ENCODE results near the gene CCDC97. TPM values are rescaled to one million over a fixed set of nuclear protein-coding genes. Genes with fewer than 3 reads are reported as not detected.

The CCDC97 gene
- total and polyA plus RNA-seq, 2 of the 8 experiments (the other 6 are each of a cell fraction or from before 2014, with no cell fraction given): 19.8 to 27.1 TPM

DNA sequence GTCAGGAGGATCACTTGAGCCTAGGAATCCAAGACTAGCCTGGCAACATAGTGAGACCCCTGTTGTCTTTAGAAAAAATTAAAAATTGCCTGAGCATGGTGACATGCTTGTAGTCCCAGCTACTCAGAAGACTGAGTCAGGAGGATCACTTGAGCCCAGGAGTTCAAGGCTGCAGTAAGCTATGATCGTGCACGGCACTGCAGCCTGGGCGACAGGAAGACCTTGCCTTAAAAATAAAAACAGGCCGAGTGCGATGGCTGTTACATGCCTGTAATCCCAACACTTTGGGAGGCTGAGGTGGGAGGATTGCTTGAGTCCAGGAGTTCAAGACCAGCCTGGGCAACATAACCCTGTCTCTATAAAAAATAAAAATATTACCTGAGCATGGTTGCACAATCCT, 40.4 kb upstream of the CCDC97 start:
- WGBS, 2 experiments (ENCODE audit: extremely low coverage in 1 of 2, insufficient coverage in 1 of 2, insufficient read length in 1 of 2, insufficient replicate concordance in 2 of 2, low coverage in 1 of 2, low lambda C conversion rate in 2 of 2, missing lambda C conversion rate in 1 of 2): 90% methylated on average over 5 of the region's 5 CpGs; no CpG with 5 or more reads in 1 of the 2 experiments
- H3K4me2 ChIP-seq (ENCODE audit: insufficient read depth in 1 of 2, low read depth in 2 of 2, low read length in 2 of 2): no peak overlapping the region
- no peak overlapping the region for H3K14ac ChIP-seq (ENCODE audit: insufficient read length)
- H3K9me3 ChIP-seq (ENCODE audit: insufficient read depth in 2 of 2, low read depth in 1 of 2, low read length in 1 of 2): no peaks in the 10 kb centered on the region
- H3K27ac ChIP-seq (ENCODE audit: low read depth, low read length): no peak overlapping the region
- no peak overlapping the region for H3K4ac ChIP-seq (replicated peaks; ENCODE audit: insufficient read length, low read depth, low read length)
- H3K23me2 ChIP-seq (ENCODE audit: low read depth, low read length): peaks cover 5% of the 10 kb centered on the region
- H3K79me1 ChIP-seq (ENCODE audit: low read depth, low read length): peaks cover 18% of the 10 kb centered on the region
- H3K79me2 ChIP-seq (ENCODE audit: control insufficient read depth in 1 of 2, insufficient read depth in 2 of 2, low read length in 2 of 2): peaks cover 39 to 50% of the 10 kb centered on the region in 2 experiments
- ChIA-PET POLR2A (ENCODE audit: partially characterized antibody) (interaction anchor here (0.6 to 38.6 kb wide), 7 partner anchors 10 to 1227 kb away, joined by 3 to 579 read pairs (median 3); partner anchors contain the start of gene CCDC97), CTCF (ENCODE audit: partially characterized antibody) (interaction anchor here (0.6 to 1.3 kb wide), 4 partner anchors 11 to 65 kb away, joined by 3 to 6 read pairs (median 4); no protein-coding TSS in a partner anchor)
- no peak overlapping the region for H4K8ac ChIP-seq (ENCODE audit: extremely low read depth, insufficient read depth, low read length)
- H3K27me3 ChIP-seq (replicated peaks in 1 of 4; ENCODE audit: control insufficient read depth in 3 of 4, extremely low read depth in 1 of 4, insufficient read depth in 3 of 4, low read length in 3 of 4): no peaks in the 10 kb centered on the region
- H3K56ac ChIP-seq (replicated peaks; ENCODE audit: insufficient read length, low read depth, low read length): no peak overlapping the region
- DNase-seq (ENCODE audit: low read depth in 1 of 2, low spot score in 2 of 2) (no peak), FAIRE-seq (no peak)
- no peak overlapping the region for H2BK20ac ChIP-seq (ENCODE audit: low read length)
- no peak overlapping the region for H4K91ac ChIP-seq (replicated peaks; ENCODE audit: insufficient read length, low read length)
- TF ChIP-seq KDM1A (IDR thresholded peaks at IDR 0.05; ENCODE audit: borderline replicate concordance, low read length) (no peak), GTF2F1 (IDR thresholded peaks at IDR 0.05; ENCODE audit: borderline replicate concordance, low read depth, low read length) (no peak), RXRA (IDR thresholded peaks at IDR 0.05; ENCODE audit: insufficient read depth, low read depth, low read length) (no peak), CBX5 (IDR thresholded peaks at IDR 0.05; ENCODE audit: low read depth, low read length) (no peak)
- no peak overlapping the region for H3K4me3 ChIP-seq (ENCODE audit: extremely low read depth in 1 of 4, insufficient read depth in 2 of 4, low read depth in 3 of 4, low read length in 4 of 4)
- H2BK120ac ChIP-seq (replicated peaks; ENCODE audit: low read depth, low read length): no peak overlapping the region
- no peak overlapping the region for H2BK5ac ChIP-seq (ENCODE audit: low read depth, low read length)
- peaks cover 12 to 22% of the 10 kb centered on the region in 2 experiments for H4K20me1 ChIP-seq (replicated peaks in 1 of 2; ENCODE audit: control insufficient read depth in 1 of 2, insufficient read depth in 2 of 2, low read length in 2 of 2)
- H3K18ac ChIP-seq (ENCODE audit: extremely low read depth, low read length): no peak overlapping the region
- H3K9ac ChIP-seq (replicated peaks in 1 of 4; ENCODE audit: extremely low read depth in 1 of 4, low read depth in 3 of 4, low read length in 3 of 4): no peak overlapping the region
- H2BK15ac ChIP-seq (ENCODE audit: low read length): no peak overlapping the region
- peaks cover 0 to 10% (median 5%) of the 10 kb centered on the region in 4 experiments; a peak in 6 of 7 replicates for H3K4me1 ChIP-seq (replicated peaks in 1 of 4; ENCODE audit: control insufficient read depth in 3 of 4, insufficient read depth in 4 of 4, low read length in 3 of 4)
- H2BK12ac ChIP-seq (ENCODE audit: low read depth, low read length): no peak overlapping the region
- peaks cover 57 to 70% (median 63%) of the 10 kb centered on the region in 4 experiments for H3K36me3 ChIP-seq (ENCODE audit: control insufficient read depth in 2 of 4, insufficient read depth in 4 of 4, low read length in 3 of 4)
- H4K5ac ChIP-seq (ENCODE audit: insufficient read length, low read depth, low read length): no peak overlapping the region
- no peak overlapping the region for H2AK5ac ChIP-seq (ENCODE audit: low read depth, low read length)
- H3K23ac ChIP-seq (ENCODE audit: insufficient read length): no peak overlapping the region
- H2AFZ ChIP-seq (ENCODE audit: low read length): no peak overlapping the region

Data from H1 (cell line).